SH-SY5Y (cell line): ENCODE data around the gene KLHL8.

Experiments used
- GATA2 ChIP-seq: IDR thresholded peaks from 2 replicates; pipeline ENCODE4 v1.6.1; 2011; ENCODE audit warnings: mild to moderate bottlenecking, low read depth, low read length
- GATA3 ChIP-seq: IDR thresholded peaks from 2 replicates; pipeline ENCODE4 v1.6.1; 2011; ENCODE audit warnings: low read depth, mild to moderate bottlenecking, low read length, moderate library complexity

Gene KLHL8

DNA sequence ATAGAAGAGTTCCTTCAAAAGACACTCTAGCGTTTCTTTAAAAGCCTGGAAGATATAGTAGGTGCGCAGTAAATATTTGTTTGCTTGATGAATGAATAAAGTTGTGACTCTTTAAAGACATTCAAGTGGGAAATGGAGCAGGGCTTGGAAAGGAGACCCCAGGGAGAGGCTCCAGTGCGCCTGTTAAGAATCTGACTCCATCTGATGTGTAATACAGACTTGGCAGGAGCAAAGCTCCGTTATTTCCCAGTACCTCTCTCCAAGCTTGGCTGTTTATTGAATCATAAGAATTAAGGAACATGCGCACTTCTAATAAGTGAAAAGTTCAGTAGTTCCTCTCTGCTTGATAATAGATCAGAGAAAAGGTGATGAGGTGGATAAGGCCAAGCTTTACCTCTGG lies 18.8 kb upstream of the KLHL8 start:
- TF ChIP-seq GATA3 (no peak), GATA2 (no peak)

- TF ChIP-seq GATA2 (no peak), GATA3 (no peak)
These were observed 16.4 kb upstream of the KLHL8 start for GRCh38 chr4:87236861-87237260.

DNA sequence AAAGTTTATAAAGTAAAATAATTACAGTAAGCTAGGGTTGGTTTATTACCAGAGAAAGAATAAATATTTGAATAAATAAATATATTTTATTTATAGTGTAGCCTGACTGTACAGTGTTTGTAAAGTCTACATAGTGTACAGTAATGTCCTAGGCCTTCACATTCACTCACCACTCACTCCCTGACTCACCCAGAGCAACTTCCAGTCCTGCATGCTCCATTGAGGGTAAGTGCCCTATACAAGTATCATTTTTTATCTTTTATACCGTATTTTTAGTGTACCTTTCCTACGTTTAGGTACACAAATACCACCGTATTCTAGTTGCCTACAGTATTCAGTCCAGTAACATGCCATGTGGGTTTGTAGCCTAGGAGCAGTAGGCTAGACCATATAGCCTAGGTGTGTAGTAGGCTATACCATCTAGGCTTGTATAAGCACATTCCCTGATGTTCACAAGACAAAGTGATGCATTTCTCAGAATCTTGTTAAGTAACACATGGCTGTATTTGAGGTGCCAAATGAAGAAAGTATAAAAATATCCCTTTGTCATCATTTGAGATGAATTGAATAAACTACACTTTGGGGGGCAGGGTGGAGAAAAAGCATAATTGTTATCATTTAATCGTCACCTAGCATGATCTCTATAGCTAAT lies 14.7 kb upstream of the KLHL8 start:
- TF ChIP-seq GATA3 (no peak), GATA2 (no peak)

DNA sequence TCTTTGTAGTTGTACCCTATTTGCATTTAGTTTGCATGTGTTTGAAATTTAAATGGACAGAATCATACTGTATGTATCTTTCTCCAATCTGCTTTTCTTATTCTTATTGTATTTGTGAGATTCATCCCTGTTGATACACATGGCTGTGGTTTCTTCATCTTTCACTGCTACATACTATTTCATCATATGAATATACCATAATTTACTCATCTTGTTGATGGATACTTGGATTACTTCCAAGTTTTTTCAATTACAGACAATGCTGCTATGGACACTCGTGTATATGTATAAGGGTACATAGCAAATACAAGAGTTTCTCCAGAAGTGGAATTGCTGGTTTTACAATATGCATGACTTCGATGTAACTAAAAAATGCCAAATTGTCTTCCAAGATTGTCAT lies 11.8 kb upstream of the KLHL8 start:
- no peak for TF ChIP-seq GATA2
- TF ChIP-seq GATA3 = no peak

GRCh38 chr4:87230806-87231205 lies 10.4 kb upstream of the KLHL8 start:
- TF ChIP-seq GATA2 (no peak), GATA3 (no peak)

GRCh38 chr4:87229979-87230378 lies 9.6 kb upstream of the KLHL8 start:
- TF ChIP-seq GATA3 (no peak), GATA2 (no peak)

GRCh38 chr4:87228262-87228860 lies 7.9 kb upstream of the KLHL8 start:
- TF ChIP-seq GATA2 = no peak
- no peak for TF ChIP-seq GATA3

- TF ChIP-seq GATA3 (no peak), GATA2 (no peak)
These were observed 7.3 kb upstream of the KLHL8 start for GRCh38 chr4:87227751-87228151.

- no peak for TF ChIP-seq GATA2
- TF ChIP-seq GATA3 = no peak
These were observed 5.5 kb upstream of the KLHL8 start for GRCh38 chr4:87225936-87226335.

DNA sequence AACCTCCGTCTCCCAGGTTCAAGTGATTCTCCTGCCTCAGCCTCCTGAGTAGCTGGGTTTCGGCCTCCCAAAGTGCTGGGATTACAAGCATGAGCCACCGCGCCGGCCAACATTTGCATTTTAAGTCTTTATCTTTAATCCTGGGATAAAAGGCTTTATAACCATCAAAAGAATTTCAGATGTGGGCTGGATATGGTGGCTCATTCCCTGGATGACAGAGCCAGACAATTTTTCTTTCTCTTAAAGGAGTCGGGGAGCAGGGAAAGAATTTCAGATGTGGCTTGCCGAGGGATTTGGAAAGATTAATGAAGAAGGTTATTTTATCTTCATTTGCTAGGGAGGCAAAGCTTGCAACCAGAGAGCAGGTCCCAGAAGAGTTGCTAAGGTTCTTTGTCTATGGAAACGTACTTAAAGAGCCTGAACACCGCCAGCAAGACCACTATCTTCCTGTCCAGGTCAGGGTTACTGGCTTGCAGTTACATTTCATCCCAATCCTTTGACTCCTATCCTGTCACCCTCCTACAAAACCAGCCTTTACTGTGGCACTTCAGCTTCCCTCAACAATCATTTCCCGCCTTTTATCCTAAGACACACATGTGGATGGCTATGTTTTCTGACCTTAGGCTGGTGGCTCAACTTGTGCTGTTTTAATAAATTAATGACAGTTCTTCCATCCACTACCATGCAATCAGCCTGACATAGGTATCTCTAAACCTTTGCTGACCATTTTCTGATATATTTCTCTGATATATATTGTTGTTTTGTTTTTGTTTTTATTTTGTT lies 3.9 kb upstream of the KLHL8 start:
- TF ChIP-seq GATA2 (no peak), GATA3 (no peak)

GRCh38 chr4:87219632-87220093 lies 755 bp downstream of the KLHL8 start:
- no peak for TF ChIP-seq GATA3
- TF ChIP-seq GATA2 = no peak

- TF ChIP-seq GATA3 = no peak
- TF ChIP-seq GATA2 = no peak
These were observed 3.9 kb downstream of the KLHL8 start for GRCh38 chr4:87216469-87216868.

GRCh38 chr4:87213421-87214075 lies 6.9 kb downstream of the KLHL8 start:
- TF ChIP-seq GATA2 (no peak), GATA3 (no peak)

GRCh38 chr4:87211249-87211952 lies 9.0 kb downstream of the KLHL8 start:
- TF ChIP-seq GATA2 (no peak), GATA3 (no peak)

GRCh38 chr4:87209696-87210095 lies 10.7 kb downstream of the KLHL8 start:
- TF ChIP-seq GATA3 (no peak), GATA2 (no peak)
